NOMO-1 treated with DMSO at 0.1 percent for 48 hours (cell line): ENCODE results near the gene GTF2IRD2.
A peak's percentile ranks its signal among the peaks of the same experiment; 100 is the strongest.
"Not testable (repeated sequence)": the region's sequence is repeated elsewhere in the genome, so short reads cannot be mapped to it uniquely, and the experiment has no call there.

Experiments
- DNase-seq: peaks from one replicate; lab custom pipeline; 2025; ENCODE audit not compliant: unreplicated experiment; lab: John Stamatoyannopoulos, UW

Gene GTF2IRD2

GRCh38 chr7:74788369-74789150 lies 62.8 kb downstream of the GTF2IRD2 start:
- DNase-seq = peak; percentile 95

GRCh38 chr7:74783595-74783994 lies 67.8 kb downstream of the GTF2IRD2 start:
- DNase-seq = not testable (repeated sequence)

- not testable (repeated sequence) for DNase-seq
Observed at GRCh38 chr7:74781746-74782145, 69.7 kb downstream of the GTF2IRD2 start.

- not testable (repeated sequence) for DNase-seq
Observed at GRCh38 chr7:74779053-74779452, 72.4 kb downstream of the GTF2IRD2 start.

GRCh38 chr7:74775111-74775510 lies 76.3 kb downstream of the GTF2IRD2 start:
- DNase-seq = not testable (repeated sequence)

- DNase-seq = not testable (repeated sequence)
Observed at GRCh38 chr7:74773760-74774750, 77.3 kb downstream of the GTF2IRD2 start, which contains the start of gene NCF1. TSS of gene NCF1 (plus strand) at chr7:74774011. CDS start at chr7:74774032, 21 bp downstream.

- not testable (repeated sequence) for DNase-seq
Observed at GRCh38 chr7:74772093-74772492, 79.3 kb downstream of the GTF2IRD2 start.

- not testable (repeated sequence) for DNase-seq
Observed at GRCh38 chr7:74770062-74770461, 81.3 kb downstream of the GTF2IRD2 start.

GRCh38 chr7:74766991-74767390 lies 84.4 kb downstream of the GTF2IRD2 start:
- DNase-seq = not testable (repeated sequence)

GRCh38 chr7:74766509-74766908 lies 84.9 kb downstream of the GTF2IRD2 start:
- not testable (repeated sequence) for DNase-seq

GRCh38 chr7:74765205-74765918 lies 86.0 kb downstream of the GTF2IRD2 start:
- not testable (repeated sequence) for DNase-seq

GRCh38 chr7:74758982-74759381 lies 92.4 kb downstream of the GTF2IRD2 start:
- not testable (repeated sequence) for DNase-seq

GRCh38 chr7:74758268-74758667 lies 93.1 kb downstream of the GTF2IRD2 start:
- not testable (repeated sequence) for DNase-seq

GRCh38 chr7:74756673-74757072 lies 94.7 kb downstream of the GTF2IRD2 start:
- not testable (repeated sequence) for DNase-seq

GRCh38 chr7:74753921-74754482 lies 97.4 kb downstream of the GTF2IRD2 start:
- DNase-seq = not testable (repeated sequence)
